Astrocyte of the spinal cord (primary cell): ENCODE measurements around the gene RASIP1.
"Not testable (repeated sequence)": the region's sequence is repeated elsewhere in the genome, so short reads cannot be mapped to it uniquely, and the experiment has no call there.

Experiments used
- DNase-seq: peaks from one replicate; pipeline ENCODE4 v3.0.0; 2011; ENCODE audit warnings: low read depth, low spot score
- H3K4me3 ChIP-seq: 2 replicates; pipeline ENCODE4 v1.5.1; 2011; ENCODE audit warnings: low read depth, mild to moderate bottlenecking, low read length, moderate library complexity
- CTCF ChIP-seq: IDR thresholded peaks from 2 replicates; pipeline ENCODE4 v1.5.1; 2012; ENCODE audit warnings: low read depth, mild to moderate bottlenecking, low read length, inconsistent platforms
- in situ Hi-C: cut with HindIII; loops from 2 replicates; pipeline ENCODE4 v1.10.0; 2017; ENCODE audit warnings: low sequenced_read_pairs

The RASIP1 gene

GRCh38 chr19:48720613-48721296, 19.7 kb downstream of the RASIP1 start:
- TF ChIP-seq CTCF = no peak
- peak; percentile 99 for DNase-seq
- in situ Hi-C loops = no loop called here

DNA sequence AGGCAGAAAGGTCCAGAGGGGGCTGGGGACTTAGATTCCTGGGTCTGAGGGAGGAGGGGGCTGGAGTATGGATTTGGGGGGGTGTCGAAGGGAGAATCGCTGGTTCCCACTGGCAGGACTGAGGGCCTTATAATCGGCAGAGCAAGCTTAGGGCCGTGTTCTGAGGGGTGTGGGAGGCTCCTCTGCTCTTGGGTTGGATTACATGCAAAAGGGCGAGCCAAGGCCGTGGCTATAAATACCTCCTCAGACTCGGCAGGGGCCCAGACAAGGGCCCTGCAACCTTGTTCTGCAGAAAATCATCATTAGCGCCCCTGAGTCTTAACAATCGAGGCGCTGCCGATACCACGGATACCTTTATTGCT, 20.2 kb downstream of the RASIP1 start:
- in situ Hi-C loops = no loop called here
- DNase-seq = no peak
- no peak overlapping the region for H3K4me3 ChIP-seq
- TF ChIP-seq CTCF = no peak

More at GRCh38 chr19:48720613-48721296, 19.7 kb downstream of the RASIP1 start:
- H3K4me3 ChIP-seq = peak overlapping the region; percentile 49

DNA sequence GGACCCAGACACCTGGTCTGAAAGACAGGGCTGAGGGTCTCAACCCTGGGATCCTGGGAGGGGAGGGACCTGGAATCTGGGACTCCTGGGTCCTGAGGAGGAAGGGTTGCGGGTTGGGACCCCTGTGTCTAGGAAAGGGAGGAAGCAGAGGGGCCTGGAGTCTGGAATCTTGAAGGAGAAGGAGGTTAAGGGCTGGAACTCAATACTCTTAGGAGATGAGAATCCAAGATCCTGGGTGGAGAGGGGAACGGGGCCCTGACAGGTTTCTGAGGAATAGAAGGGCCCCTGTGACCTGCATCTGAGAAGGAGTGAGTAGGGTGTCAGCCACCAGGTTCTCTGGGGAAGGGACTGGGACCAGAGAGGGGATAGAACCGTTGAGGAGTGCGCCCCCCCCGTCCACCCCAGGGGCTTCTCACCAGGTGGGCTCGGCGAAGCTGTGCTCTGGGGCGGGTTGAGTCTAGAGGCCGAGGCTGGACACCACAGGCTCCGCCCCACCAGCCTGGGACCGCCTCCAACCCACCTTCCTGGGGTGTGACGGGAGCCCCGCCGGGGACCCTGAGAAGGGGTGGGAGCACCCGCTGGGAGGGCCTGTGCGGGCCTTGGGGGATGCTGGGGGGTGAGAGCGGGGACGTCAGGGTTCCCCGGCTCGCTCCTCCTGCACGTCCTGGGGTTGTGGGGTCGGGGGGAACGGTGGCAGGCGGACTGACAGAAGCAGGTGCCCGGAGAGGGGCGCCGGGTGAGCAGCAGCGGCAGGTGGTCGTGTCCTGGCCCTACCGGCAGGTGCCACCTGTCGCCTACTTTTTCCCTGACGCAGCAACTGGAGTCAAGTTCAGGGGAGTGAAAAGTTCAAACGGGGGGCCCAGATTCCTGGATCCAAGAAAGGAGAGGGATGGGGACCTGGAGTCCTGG, 20.9 kb downstream of the RASIP1 start, which contains the start of gene MAMSTR:
TSS of gene MAMSTR (minus strand) at position 463 of the 909 bp plus-strand sequence. CDS start 694 bp downstream, outside the sequence.
- peak within 1 kb of the TSS; percentile 49 for H3K4me3 ChIP-seq
- TF ChIP-seq CTCF = no peak
- in situ Hi-C loops = no loop called here
- DNase-seq = no peak

GRCh38 chr19:48718711-48719231, 21.6 kb downstream of the RASIP1 start:
- TF ChIP-seq CTCF = no peak
- in situ Hi-C loops = no loop called here
- H3K4me3 ChIP-seq = no peak overlapping the region
- DNase-seq = no peak

- not testable (repeated sequence) for H3K4me3 ChIP-seq
Measured at GRCh38 chr19:48718106-48718505, 22.3 kb downstream of the RASIP1 start.

GRCh38 chr19:48716562-48717291, 23.7 kb downstream of the RASIP1 start:
- in situ Hi-C loops = no loop called here
- DNase-seq = peak; percentile 35
- peak overlapping the region; percentile 22 for H3K4me3 ChIP-seq
- no peak for TF ChIP-seq CTCF

More at GRCh38 chr19:48718106-48718505, 22.3 kb downstream of the RASIP1 start:
- DNase-seq, in situ Hi-C loops: not testable (repeated sequence)
